ENCODE data around the gene ALOX5.

ALOX5 gene

GRCh38 chr10:45425621-45426563 is 51.9 kb downstream of the ALOX5 start:
- no peak for DNase-seq

GRCh38 chr10:45427262-45427969 is 53.4 kb downstream of the ALOX5 start:
- no peak for DNase-seq

- no peak for DNase-seq
These were observed 54.0 kb downstream of the ALOX5 start for GRCh38 chr10:45427970-45428366.

DNA sequence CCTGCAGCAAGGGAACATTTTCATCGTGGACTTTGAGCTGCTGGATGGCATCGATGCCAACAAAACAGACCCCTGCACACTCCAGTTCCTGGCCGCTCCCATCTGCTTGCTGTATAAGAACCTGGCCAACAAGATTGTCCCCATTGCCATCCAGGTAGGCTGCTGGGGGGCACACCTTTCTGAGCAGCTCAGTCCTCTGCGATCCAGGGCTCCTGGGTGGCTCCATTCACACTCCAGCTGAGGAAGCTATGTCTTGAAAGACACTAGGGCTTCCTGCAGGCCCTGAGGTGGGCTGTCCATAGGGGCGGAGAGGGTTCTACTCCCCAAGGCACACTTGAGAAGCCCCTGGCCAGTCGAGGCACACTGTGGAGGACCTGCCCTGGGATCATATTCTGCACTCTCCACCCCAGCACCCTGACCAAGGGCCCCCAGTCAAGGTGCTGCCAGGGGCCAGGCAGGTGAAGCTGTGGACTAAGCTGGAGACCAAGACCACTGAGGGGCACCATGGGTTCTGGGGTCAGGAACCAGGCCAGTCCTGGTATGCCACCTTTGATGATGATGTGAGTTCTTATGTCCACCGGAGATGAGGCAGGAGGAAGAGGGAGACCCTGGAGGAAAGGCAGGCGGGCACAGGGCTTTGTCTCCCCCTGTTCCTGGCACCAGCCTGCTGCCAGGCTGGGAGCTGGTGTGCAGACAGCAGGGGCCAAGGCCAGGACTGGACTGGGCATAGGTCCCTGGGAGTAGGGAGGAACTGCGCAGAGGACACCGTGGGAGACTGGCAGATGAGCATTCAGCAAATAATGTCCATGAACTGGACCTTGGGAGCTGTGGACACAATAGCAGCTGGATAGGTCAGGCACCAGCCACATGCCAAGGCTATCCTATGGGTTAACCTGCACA is 54.8 kb downstream of the ALOX5 start:
- no peak for DNase-seq

GRCh38 chr10:45429790-45430189 is 55.8 kb downstream of the ALOX5 start:
- no peak for DNase-seq

DNA sequence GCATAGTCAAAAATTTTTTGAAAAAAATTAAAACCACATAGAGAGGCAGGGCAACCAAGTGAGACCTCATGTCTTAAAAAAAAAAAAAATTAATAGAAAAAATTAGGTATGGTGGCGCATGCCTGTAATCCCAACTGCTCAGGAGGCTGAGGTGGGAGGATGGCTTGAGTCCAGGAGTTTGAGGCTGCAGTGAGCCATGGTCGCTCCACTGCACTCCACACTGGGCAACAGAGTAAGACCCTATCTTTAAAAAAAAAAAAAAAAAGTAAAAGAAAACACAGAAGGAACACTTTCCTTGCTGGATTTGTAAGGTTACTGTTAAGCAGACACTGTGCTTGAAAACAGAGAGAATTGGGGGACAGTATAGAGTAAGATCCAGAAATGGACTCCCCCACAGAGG is 58.1 kb downstream of the ALOX5 start:
- no peak for DNase-seq

- DNase-seq: no peak
These were observed 58.9 kb downstream of the ALOX5 start for GRCh38 chr10:45432700-45433472.

DNA sequence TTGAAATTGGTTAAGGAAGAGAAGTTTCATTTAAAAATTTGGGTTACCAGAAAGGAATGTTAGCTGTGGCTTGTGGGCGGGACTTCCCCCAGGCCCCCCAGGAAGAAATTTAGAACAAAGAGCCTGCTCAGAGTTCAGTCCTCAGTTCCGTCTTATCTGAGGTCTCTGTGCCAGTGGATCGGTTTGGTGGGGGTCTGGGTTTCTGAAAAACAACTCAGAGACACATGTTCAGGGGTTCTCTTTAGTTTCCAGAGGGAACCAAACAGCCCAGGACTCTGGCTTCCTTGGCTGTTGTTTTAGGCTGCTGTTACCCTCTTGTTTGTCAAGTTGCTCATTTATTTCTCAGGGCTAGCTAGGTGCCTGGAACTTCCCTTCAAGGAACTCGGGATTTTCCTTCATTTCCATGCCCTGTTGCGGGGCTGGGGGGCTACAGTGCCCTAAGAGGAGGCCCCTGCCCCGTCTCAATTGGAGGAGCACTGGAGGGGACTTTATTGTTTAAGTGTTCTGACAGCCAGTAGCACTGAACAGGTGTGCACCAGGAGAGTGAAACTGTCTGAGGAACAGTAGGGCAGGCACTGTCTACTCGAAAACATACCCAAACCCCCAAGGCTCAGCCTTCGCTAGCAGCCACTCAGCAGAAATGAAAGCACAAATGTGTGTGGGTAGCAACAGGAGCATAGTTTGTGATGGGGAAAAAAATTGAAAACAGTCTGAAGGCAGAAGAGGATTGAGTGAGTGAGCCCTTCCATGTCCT is 59.9 kb downstream of the ALOX5 start:
- DNase-seq: peak; percentile 39

DNA sequence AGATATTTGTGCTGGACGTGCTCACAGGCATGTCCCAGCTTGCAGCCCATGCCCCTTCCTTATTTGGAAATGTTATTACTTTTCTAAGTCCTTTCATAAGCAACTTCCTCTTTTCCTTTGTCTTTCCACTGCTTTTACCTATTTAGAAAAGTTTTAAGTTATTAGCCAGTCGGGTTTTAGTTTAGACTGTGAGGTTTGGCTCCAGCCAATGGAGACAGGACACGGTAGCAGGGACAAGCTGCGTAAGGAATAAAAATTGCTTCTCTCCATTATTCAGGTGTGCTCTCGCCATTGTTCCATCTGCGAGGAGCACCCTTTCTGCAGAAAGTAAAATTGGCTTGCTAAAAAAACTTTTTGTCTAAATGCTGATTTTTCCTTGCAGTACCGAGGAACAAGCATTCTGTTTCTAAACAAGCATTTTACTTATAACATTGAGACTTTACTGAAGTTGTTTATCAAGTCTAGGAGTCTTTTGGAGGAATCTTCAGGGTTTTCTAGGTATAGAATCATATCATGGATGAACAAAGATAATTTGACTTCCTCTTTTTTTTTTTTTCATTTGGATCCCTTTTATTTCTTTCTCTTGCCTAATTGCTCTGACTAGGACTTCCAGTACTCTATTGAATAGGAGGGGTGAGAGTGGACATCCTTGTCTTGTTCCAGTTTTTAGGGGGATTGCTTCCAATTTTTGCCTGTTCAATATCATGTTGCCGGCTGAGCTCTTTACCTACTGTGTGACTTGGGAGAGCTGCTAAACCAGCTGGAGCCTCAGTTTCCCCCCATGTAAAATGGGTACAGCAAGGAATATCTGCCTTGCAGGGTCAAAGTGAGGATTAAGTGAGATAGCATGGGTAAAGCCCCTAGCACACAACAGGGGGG is 63.8 kb downstream of the ALOX5 start:
- no peak for DNase-seq

DNA sequence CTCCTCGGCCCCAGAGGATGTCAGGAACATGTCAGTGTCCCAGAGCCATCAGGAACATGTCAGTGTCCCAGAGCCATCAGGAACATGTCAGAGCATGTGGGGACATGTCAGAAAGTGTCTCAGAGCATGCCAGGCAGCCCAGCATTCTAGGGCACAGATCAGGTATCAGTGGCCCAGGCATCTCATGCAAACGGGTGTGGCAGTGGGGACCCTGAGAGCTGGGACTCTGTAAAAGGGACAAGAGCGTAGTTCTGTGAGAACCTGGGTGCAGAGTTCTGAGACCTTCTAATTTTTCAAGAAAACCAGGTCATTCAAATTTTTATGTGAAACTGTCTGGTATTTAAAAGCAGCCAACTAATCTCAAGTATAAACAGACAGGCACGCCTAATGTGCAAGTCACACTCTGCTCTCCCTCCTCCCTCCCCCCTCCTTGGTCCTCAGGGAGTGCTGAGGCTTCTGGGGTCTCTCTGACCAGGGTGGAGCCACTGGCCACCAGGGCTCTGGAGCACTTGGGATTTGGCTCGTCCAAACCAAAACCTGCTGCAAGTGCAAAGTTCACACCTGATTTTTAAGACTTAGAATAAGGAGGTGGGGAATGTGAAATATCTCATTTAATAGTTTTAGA is 64.6 kb downstream of the ALOX5 start:
- DNase-seq: no peak

GRCh38 chr10:45439365-45439764 is 65.3 kb downstream of the ALOX5 start:
- DNase-seq: no peak

DNA sequence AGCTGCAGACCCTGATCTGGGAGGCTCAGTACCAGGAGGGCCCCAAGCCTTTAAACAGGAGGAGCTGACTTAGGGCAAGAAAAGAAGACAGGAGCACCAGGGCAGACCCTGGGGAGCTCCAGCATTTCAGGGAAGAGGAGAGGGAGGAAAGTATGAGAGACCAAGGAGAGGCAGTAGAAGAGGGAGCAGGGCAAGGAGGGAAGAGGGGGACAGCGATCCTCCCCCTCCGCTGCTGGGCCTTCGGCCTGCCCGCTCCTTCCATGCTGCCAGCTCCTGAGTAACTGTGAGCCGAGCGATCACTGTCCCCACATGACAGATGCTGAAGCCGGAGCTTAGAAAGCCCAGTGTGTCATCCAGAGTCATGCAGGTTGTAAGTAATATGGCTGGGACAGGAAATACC is 65.9 kb downstream of the ALOX5 start:
- DNase-seq: no peak

GRCh38 chr10:45440511-45441062 is 66.6 kb downstream of the ALOX5 start:
- no peak for DNase-seq

GRCh38 chr10:45441239-45442190 is 67.5 kb downstream of the ALOX5 start:
- DNase-seq: no peak

- no peak for DNase-seq
These were observed 68.2 kb downstream of the ALOX5 start for GRCh38 chr10:45442251-45442650.

- no peak for DNase-seq
These were observed 68.6 kb downstream of the ALOX5 start for GRCh38 chr10:45442662-45443061.

- DNase-seq: no peak
These were observed 69.3 kb downstream of the ALOX5 start for GRCh38 chr10:45443101-45444009.

Measured in CD4-positive, alpha-beta T cell treated with Interleukin-4 for 4 hours (primary cell).